Measurements from ENCODE around the gene HOXD12. TPM values are rescaled to one million over a fixed set of nuclear protein-coding genes. Genes with fewer than 3 reads are reported as not detected.

HOXD12 gene
- polyA plus RNA-seq, 1 of the 3 experiments (the other 2 are of a cell fraction) = not detected

- H4K20me1 ChIP-seq (ENCODE audit: insufficient read depth) = peaks cover 20% of the 10 kb centered on the region; the same call in 1 of the 2 replicates
- WGBS (ENCODE audit: low lambda C conversion rate) = 17% methylated on average over 26 of the region's 27 CpGs
- no peak within 1 kb of the TSS for H3K27ac ChIP-seq (ENCODE audit: low read depth in 2 of 2, low read length in 1 of 2)
- H3K4me2 ChIP-seq = no peak within 1 kb of the TSS
- no peaks in the 10 kb centered on the region for H3K9me2 ChIP-seq
- H3K9me3 ChIP-seq = no peaks in the 10 kb centered on the region
- ChIA-PET POLR2A (no interaction called here), CTCF (interaction anchor here (1.0 to 12.1 kb wide), 8 partner anchors 11 to 833 kb away, joined by 3 to 262 read pairs (median 44); partner anchors contain the start of gene HOXD13)
- no peak for DNase-seq
- TF ChIP-seq EZH2phosphoT487 (IDR thresholded peaks at IDR 0.05; ENCODE audit: borderline replicate concordance, low read depth) = 0 out of 2 replicates have a peak, but pooled peaks have one; percentile 19
- no peak for TF ChIP-seq MXI1 (IDR thresholded peaks at IDR 0.05; ENCODE audit: low read depth, low read length)
- TF ChIP-seq TCF12 (IDR thresholded peaks at IDR 0.05) = no peak
- H3F3A ChIP-seq (replicated peaks; ENCODE audit: insufficient read depth) = no peaks in the 10 kb centered on the region
- H3K4me1 ChIP-seq (ENCODE audit: control insufficient read depth in 1 of 2, insufficient read depth in 2 of 2, low read depth in 1 of 2, low read length in 1 of 2) = peaks cover 0 to 40% of the 10 kb centered on the region in 2 experiments; a peak in 1 of 4 replicates
- H3K27me3 ChIP-seq (ENCODE audit: insufficient read depth) = peaks cover 95% of the 10 kb centered on the region
- H3K36me3 ChIP-seq (replicated peaks in 1 of 2; ENCODE audit: control insufficient read depth in 1 of 2, insufficient read depth in 2 of 2, low read length in 1 of 2) = no peaks in the 10 kb centered on the region
- no peak within 1 kb of the TSS for H3K9ac ChIP-seq
- no peak within 1 kb of the TSS; a peak in 1 of 4 replicates for H3K4me3 ChIP-seq (ENCODE audit: low read depth in 2 of 2, low read length in 1 of 2)
- H2AFZ ChIP-seq (ENCODE audit: low read depth) = no peak within 1 kb of the TSS
- no peaks in the 10 kb centered on the region for H3K79me2 ChIP-seq (ENCODE audit: insufficient read depth)
Observed at GRCh38 chr2:176083796-176084261, 15.8 kb upstream of the HOXD12 start, which contains the start of gene EVX2. Gene EVX2 (minus strand): TSS chr2:176083962. CDS start chr2:176083776, 186 bp downstream.

DNA sequence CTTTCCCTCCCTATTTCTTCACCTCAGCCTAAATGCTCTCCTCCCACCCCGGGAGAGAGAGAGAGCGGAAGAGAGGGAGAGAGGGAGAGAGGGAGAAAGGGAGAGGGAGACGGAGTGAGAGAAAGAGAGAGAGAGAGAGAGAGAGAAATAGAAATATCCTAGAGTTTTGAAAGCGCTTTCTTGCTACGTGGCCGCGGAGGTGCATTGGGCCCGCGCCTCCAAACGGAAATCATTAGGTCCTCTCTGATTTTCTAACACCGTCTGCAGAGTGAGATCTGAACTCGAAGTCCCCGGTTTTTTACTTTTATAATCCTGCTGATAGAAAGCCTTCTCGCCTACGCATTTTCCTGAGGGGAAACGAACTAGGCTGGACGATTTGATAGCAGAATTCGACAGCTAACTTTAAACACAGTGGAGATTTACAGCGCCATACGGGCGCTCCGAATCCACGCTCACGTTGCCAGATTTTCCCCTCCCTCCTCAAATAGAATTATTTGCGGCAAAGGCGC lies 14.9 kb upstream of the HOXD12 start:
- H4K20me1 ChIP-seq (ENCODE audit: insufficient read depth) = peaks cover 20% of the 10 kb centered on the region; the same call in 1 of the 2 replicates
- WGBS (ENCODE audit: low lambda C conversion rate) = 12% methylated on average over 26 of the region's 26 CpGs
- no peak overlapping the region for H3K9ac ChIP-seq
- no peaks in the 10 kb centered on the region for H3K9me2 ChIP-seq
- no peak for DNase-seq
- H3K4me2 ChIP-seq = no peak overlapping the region
- no peaks in the 10 kb centered on the region for H3F3A ChIP-seq (replicated peaks; ENCODE audit: insufficient read depth)
- H3K27ac ChIP-seq (ENCODE audit: low read depth in 2 of 2, low read length in 1 of 2) = no peak overlapping the region
- no peak overlapping the region for H2AFZ ChIP-seq (ENCODE audit: low read depth)
- POLR2A ChIA-PET = no interaction called here
- H3K4me3 ChIP-seq (ENCODE audit: low read depth in 2 of 2, low read length in 1 of 2) = no peak overlapping the region
- peaks cover 95% of the 10 kb centered on the region for H3K27me3 ChIP-seq (ENCODE audit: insufficient read depth)
- H3K36me3 ChIP-seq (replicated peaks in 1 of 2; ENCODE audit: control insufficient read depth in 1 of 2, insufficient read depth in 2 of 2, low read length in 1 of 2) = no peaks in the 10 kb centered on the region
- H3K9me3 ChIP-seq = no peaks in the 10 kb centered on the region
- no peak for TF ChIP-seq RXRA (IDR thresholded peaks at IDR 0.05; ENCODE audit: borderline replicate concordance, low read depth)
- TF ChIP-seq EZH2phosphoT487 (IDR thresholded peaks at IDR 0.05; ENCODE audit: borderline replicate concordance, low read depth) = peak; percentile 56; the same call in 1 of the 2 replicates
- peaks cover 0 to 36% of the 10 kb centered on the region in 2 experiments; a peak in 1 of 4 replicates for H3K4me1 ChIP-seq (ENCODE audit: control insufficient read depth in 1 of 2, insufficient read depth in 2 of 2, low read depth in 1 of 2, low read length in 1 of 2)
- no peaks in the 10 kb centered on the region for H3K79me2 ChIP-seq (ENCODE audit: insufficient read depth)
- CTCF ChIA-PET = interaction anchor here (1.1 to 12.1 kb wide), 22 partner anchors 10 to 1387 kb away, joined by 3 to 262 read pairs (median 6); partner anchors contain the start of gene HOXD13

DNA sequence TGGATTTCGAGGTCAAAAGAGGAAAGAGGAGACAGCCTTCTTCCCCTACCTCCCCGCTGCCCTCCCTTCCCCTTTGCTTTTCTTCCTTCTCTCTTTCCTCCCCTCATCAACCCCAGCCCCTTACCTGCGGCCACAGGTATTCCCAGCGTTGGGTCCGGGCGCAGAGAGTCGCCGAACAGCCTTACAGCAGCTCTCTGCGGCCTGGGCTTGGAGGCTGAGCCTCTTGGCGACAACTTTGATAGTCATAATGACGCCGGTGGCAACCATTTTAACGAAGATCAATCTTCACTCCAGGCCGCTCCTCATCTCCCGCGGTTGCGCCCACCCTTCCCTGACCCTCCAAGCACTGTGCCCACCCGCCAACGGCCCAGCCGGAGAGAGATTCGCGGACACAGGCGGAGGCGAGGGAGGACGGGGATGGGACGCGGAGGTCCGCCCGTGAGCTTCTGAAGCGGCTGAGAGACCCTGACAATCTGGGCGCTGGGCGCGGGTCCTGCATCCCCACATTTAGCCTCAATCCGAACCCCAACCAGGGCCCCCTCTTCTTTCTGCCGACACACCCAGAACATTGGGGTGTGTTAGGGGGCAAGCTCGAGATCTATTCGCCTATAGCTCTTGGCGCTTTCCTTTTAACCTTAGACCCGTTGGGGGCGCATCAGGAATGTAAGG lies 14.3 kb upstream of the HOXD12 start:
- peaks cover 98% of the 10 kb centered on the region for H3K27me3 ChIP-seq (ENCODE audit: insufficient read depth)
- 11% methylated on average over 36 of the region's 40 CpGs for WGBS (ENCODE audit: low lambda C conversion rate)
- no peaks in the 10 kb centered on the region for H3F3A ChIP-seq (replicated peaks; ENCODE audit: insufficient read depth)
- POLR2A ChIA-PET = no interaction called here
- H3K9ac ChIP-seq = no peak overlapping the region
- H3K4me1 ChIP-seq (ENCODE audit: control insufficient read depth in 1 of 2, insufficient read depth in 2 of 2, low read depth in 1 of 2, low read length in 1 of 2) = peaks cover 0 to 36% of the 10 kb centered on the region in 2 experiments; a peak in 1 of 4 replicates
- no peaks in the 10 kb centered on the region for H3K79me2 ChIP-seq (ENCODE audit: insufficient read depth)
- CTCF ChIA-PET = interaction anchor here (0.6 to 12.1 kb wide), 48 partner anchors 9 to 1388 kb away, joined by 3 to 262 read pairs (median 4); partner anchors contain the start of gene HOXD13
- no peaks in the 10 kb centered on the region for H3K9me2 ChIP-seq
- H4K20me1 ChIP-seq (ENCODE audit: insufficient read depth) = peaks cover 20% of the 10 kb centered on the region; the same call in 1 of the 2 replicates
- DNase-seq = peak; percentile 42
- H2AFZ ChIP-seq (ENCODE audit: low read depth) = no peak overlapping the region
- H3K4me3 ChIP-seq (ENCODE audit: low read depth in 2 of 2, low read length in 1 of 2) = no peak overlapping the region; a peak in 1 of 4 replicates
- no peaks in the 10 kb centered on the region for H3K9me3 ChIP-seq
- H3K36me3 ChIP-seq (replicated peaks in 1 of 2; ENCODE audit: control insufficient read depth in 1 of 2, insufficient read depth in 2 of 2, low read length in 1 of 2) = no peaks in the 10 kb centered on the region
- H3K4me2 ChIP-seq = no peak overlapping the region
- H3K27ac ChIP-seq (ENCODE audit: low read depth in 2 of 2, low read length in 1 of 2) = no peak overlapping the region
- TF ChIP-seq POLR2AphosphoS5 (IDR thresholded peaks at IDR 0.05; ENCODE audit: low read depth, low read length) (no peak), USF1 (IDR thresholded peaks at IDR 0.05; ENCODE audit: borderline replicate concordance, low read depth) (no peak), REST (IDR thresholded peaks at IDR 0.05; ENCODE audit: low read depth, low read length) (no peak), EP300 (IDR thresholded peaks at IDR 0.05; ENCODE audit: borderline replicate concordance in 1 of 2, low read depth in 1 of 2, low read length in 1 of 2) (no peak), RCOR1 (IDR thresholded peaks at IDR 0.05; ENCODE audit: low read length) (no peak), CTCF (IDR thresholded peaks at IDR 0.05) (no peak)

Data from SK-N-SH (cell line).